Measurements from ENCODE around the gene CFAP161. TPM values are rescaled to one million over a fixed set of nuclear protein-coding genes. Genes with fewer than 3 reads are reported as not detected.
"Not testable (repeated sequence)": the region's sequence is repeated elsewhere in the genome, so short reads cannot be mapped to it uniquely, and the experiment has no call there.

The CFAP161 gene
- total RNA-seq, 1 donor from 2014 or later: 0.25 TPM

GRCh38 chr15:81106560-81106959, 27.5 kb upstream of the CFAP161 start:
- peak; percentile 56 for DNase-seq (ENCODE audit: low spot score)
- peak; percentile 89 for ATAC-seq

GRCh38 chr15:81107889-81108288, 26.2 kb upstream of the CFAP161 start:
- ATAC-seq: peak; percentile 19
- no peak for DNase-seq (ENCODE audit: low spot score)

- DNase-seq (ENCODE audit: low spot score) (no peak), ATAC-seq (peak; percentile 50)
Observed at GRCh38 chr15:81108427-81108826, 25.6 kb upstream of the CFAP161 start.

GRCh38 chr15:81111018-81111417, 23.1 kb upstream of the CFAP161 start:
- DNase-seq (ENCODE audit: low spot score) (no peak), ATAC-seq (no peak)

- no peak for DNase-seq (ENCODE audit: low spot score)
- ATAC-seq: no peak
Observed at GRCh38 chr15:81111510-81112470, 22.3 kb upstream of the CFAP161 start.

GRCh38 chr15:81113204-81113657, 20.8 kb upstream of the CFAP161 start:
- DNase-seq (ENCODE audit: low spot score) (no peak), ATAC-seq (peak; percentile 94)

GRCh38 chr15:81113861-81114291, 20.2 kb upstream of the CFAP161 start:
- DNase-seq (ENCODE audit: low spot score) (no peak), ATAC-seq (no peak)

- ATAC-seq (no peak), DNase-seq (ENCODE audit: low spot score) (no peak)
Observed at GRCh38 chr15:81115054-81115939, 18.8 kb upstream of the CFAP161 start.

GRCh38 chr15:81117136-81117535, 16.9 kb upstream of the CFAP161 start:
- no peak for ATAC-seq

GRCh38 chr15:81117581-81117980, 16.5 kb upstream of the CFAP161 start:
- DNase-seq (ENCODE audit: low spot score) (no peak), ATAC-seq (no peak)

More at GRCh38 chr15:81117136-81117535, 16.9 kb upstream of the CFAP161 start:
- DNase-seq (ENCODE audit: low spot score): no peak

GRCh38 chr15:81118361-81118760, 15.7 kb upstream of the CFAP161 start:
- DNase-seq (ENCODE audit: low spot score) (no peak), ATAC-seq (peak; percentile 64)

- no peak for DNase-seq (ENCODE audit: low spot score)
- ATAC-seq: no peak
Observed at GRCh38 chr15:81120069-81120468, 14.0 kb upstream of the CFAP161 start.

GRCh38 chr15:81126892-81127291, 7.2 kb upstream of the CFAP161 start:
- ATAC-seq: no peak
- no peak for DNase-seq (ENCODE audit: low spot score)

- DNase-seq (ENCODE audit: low spot score); ATAC-seq: not testable (repeated sequence)
Observed at GRCh38 chr15:81141478-81141877, 7.4 kb downstream of the CFAP161 start.

GRCh38 chr15:81146006-81146405, 11.9 kb downstream of the CFAP161 start:
- DNase-seq (ENCODE audit: low spot score): no peak
- ATAC-seq: no peak

GRCh38 chr15:81146466-81146865, 12.4 kb downstream of the CFAP161 start:
- no peak for DNase-seq (ENCODE audit: low spot score)
- ATAC-seq: no peak

- DNase-seq (ENCODE audit: low spot score) (no peak), ATAC-seq (no peak)
Observed at GRCh38 chr15:81151389-81151788, 17.3 kb downstream of the CFAP161 start.

GRCh38 chr15:81152339-81152738, 18.3 kb downstream of the CFAP161 start:
- no peak for ATAC-seq
- no peak for DNase-seq (ENCODE audit: low spot score)

GRCh38 chr15:81152799-81153198, 18.7 kb downstream of the CFAP161 start:
- ATAC-seq (no peak), DNase-seq (ENCODE audit: low spot score) (no peak)

GRCh38 chr15:81155375-81156218, 21.5 kb downstream of the CFAP161 start:
- ATAC-seq (peak; percentile 95), DNase-seq (ENCODE audit: low spot score) (peak; percentile 54)
